HUES6 (cell line): ENCODE data around the gene IL1RAPL2.

ENCODE experiments used
- H3K27ac ChIP-seq: 2 replicates; pipeline ENCODE4 v1.7.0; 2013; ENCODE audit warnings: low read depth, mild to moderate bottlenecking, low read length, inconsistent platforms
- H3K27me3 ChIP-seq: 2 replicates; pipeline ENCODE4 v1.6.1; 2013; ENCODE audit warnings: low read length; ENCODE audit not compliant: control insufficient read depth, insufficient read depth
- H3K36me3 ChIP-seq: 2 replicates; pipeline ENCODE4 v1.6.1; 2013; ENCODE audit warnings: low read length; ENCODE audit not compliant: control insufficient read depth, insufficient read depth
- H3K4me1 ChIP-seq: 2 replicates; pipeline ENCODE4 v1.6.1; 2013; ENCODE audit warnings: low read length; ENCODE audit not compliant: control insufficient read depth, insufficient read depth
- H3K4me3 ChIP-seq: 2 replicates; pipeline ENCODE4 v1.5.1; 2013; ENCODE audit warnings: low read depth, low read length
- H3K9ac ChIP-seq: one replicate; pipeline ENCODE4 v1.6.1; 2013; ENCODE audit warnings: mild to moderate bottlenecking, low read length
- H3K9me3 ChIP-seq: 2 replicates; pipeline ENCODE4 v1.6.1; 2013; ENCODE audit warnings: low read depth, low read length; ENCODE audit not compliant: control insufficient read depth, insufficient read depth

IL1RAPL2 gene

DNA sequence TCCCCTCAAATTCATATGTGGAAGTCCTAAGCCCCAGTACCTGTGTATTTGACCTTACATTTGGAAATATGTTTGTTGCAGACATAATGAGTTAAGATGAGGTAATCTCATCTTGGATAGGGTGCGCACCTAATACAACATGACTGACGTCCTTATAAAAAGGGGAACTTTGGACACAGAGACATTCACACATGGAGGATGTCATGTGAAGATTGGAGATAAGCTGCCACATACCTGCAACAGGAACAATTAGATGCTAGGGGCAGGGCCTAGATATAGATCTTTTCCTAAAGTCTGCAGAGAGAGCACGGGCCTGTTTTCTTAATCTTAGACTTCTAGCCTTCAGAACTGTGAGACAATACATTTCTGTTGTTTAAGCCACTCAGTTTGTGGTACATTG lies 162.5 kb downstream of the IL1RAPL2 start:
- no peaks in the 10 kb centered on the region for H3K9me3 ChIP-seq
- no peak overlapping the region for H3K27ac ChIP-seq
- H3K27me3 ChIP-seq: no peaks in the 10 kb centered on the region; the same call in 1 of the 2 replicates
- H3K4me1 ChIP-seq: no peaks in the 10 kb centered on the region
- no peak overlapping the region for H3K9ac ChIP-seq
- no peak overlapping the region for H3K4me3 ChIP-seq
- no peaks in the 10 kb centered on the region for H3K36me3 ChIP-seq

DNA sequence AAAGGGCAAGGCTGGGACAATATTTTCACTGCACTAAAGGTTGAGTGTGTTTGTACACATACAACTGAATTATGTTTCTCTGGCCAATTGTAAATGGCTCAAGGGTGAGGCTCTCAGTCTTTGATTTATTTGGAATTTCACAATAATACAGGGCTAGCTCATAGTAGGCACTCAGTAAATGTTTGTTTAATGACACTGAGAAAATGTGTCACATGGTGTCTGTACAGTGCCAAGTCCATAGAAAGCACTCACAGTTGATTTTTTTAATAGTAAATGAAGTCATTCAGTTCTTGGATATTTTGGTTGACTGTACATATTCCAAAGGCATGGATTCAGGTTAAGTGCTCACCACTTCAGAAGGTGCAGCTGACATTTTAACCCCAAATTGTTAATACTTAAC lies 176.4 kb downstream of the IL1RAPL2 start:
- no peak overlapping the region for H3K4me3 ChIP-seq
- H3K36me3 ChIP-seq: no peaks in the 10 kb centered on the region
- no peak overlapping the region for H3K9ac ChIP-seq
- H3K27ac ChIP-seq: no peak overlapping the region
- H3K27me3 ChIP-seq: peaks cover 8% of the 10 kb centered on the region; the same call in 1 of the 2 replicates
- H3K9me3 ChIP-seq: no peaks in the 10 kb centered on the region
- peaks cover 11% of the 10 kb centered on the region for H3K4me1 ChIP-seq

DNA sequence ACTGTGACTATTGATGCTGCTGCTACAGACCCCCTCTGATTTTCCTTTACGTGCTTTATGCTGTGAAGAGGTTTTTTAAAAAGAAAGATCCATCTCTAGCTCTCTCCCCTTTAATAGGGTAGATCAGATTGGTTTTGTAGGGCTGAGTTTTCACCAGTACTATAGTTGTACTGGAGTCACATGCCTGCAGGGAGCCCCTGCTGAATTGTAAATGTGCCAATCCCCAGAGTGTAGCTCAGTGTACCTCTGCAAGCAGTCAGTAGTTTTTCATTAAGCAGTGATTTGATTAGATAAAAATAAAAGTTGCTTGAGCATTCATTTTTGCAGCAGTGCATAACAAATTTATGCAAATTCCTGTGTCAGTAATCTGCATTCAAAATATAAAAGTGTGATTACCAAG lies 179.2 kb downstream of the IL1RAPL2 start:
- H3K9ac ChIP-seq: no peak overlapping the region

DNA sequence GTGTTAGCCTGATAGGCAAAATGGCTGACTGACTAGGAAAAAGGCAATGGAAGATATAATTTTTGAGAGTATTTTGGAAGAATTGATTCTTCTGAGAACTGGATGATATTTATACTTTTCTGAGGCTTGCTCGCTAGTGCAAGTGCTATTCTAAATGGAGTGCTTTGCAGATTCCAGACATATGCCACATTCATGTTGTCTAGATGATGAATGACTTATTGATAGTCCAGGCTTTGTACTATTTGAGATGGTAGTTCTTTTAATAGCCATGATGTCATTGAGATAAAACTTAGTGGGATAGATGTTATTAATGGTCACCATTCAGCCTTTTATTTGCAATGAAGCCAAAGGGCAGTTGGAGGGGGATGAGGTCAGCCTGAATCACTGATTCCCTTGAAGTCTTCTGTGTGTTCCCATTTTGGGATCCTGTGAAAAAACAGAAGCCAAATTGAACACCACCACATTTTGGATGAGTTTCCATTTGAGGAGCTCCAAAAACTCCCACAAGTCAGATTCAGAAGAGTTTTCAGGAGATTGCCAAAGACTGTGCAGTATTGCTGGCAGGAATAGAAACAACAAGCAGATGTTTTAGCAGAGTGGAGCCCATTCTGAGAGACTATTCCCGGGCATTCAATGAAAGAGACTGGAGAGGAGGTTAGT lies 184.1 kb downstream of the IL1RAPL2 start:
- Histone ChIP-seq H3K4me3 (no peak overlapping the region), H3K36me3 (no peaks in the 10 kb centered on the region), H3K27me3 (peaks cover 2% of the 10 kb centered on the region; the same call in 1 of the 2 replicates), H3K9ac (no peak overlapping the region), H3K9me3 (no peaks in the 10 kb centered on the region), H3K4me1 (peaks cover under 1% of the 10 kb centered on the region; the same call in 1 of the 2 replicates), H3K27ac (no peak overlapping the region)

More for the DNA sequence above, 179.2 kb downstream of the IL1RAPL2 start:
- Histone ChIP-seq H3K36me3 (no peaks in the 10 kb centered on the region), H3K9me3 (no peaks in the 10 kb centered on the region), H3K27me3 (no peaks in the 10 kb centered on the region; the same call in 1 of the 2 replicates), H3K27ac (no peak overlapping the region), H3K4me1 (peaks cover 11% of the 10 kb centered on the region), H3K4me3 (no peak overlapping the region)

DNA sequence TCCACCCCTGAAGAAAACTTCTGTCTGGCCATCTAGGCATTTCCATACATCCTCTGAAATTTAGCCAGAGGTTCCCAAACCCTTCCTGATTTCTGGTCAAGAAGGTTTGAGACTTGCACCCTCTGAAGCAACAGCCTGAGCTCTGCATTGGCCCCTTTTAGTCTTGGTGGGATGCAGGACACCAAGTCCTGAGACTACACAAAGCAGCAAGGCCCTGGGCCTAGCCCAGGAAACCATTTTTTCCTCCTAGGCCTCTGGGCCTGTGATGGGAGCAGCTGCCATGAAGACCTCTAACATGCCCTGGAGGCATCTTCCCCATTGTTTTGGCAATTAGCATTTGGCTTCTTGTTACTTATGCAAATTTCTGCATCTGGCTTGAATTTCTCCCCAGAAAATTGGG lies 196.6 kb downstream of the IL1RAPL2 start:
- peaks cover 3% of the 10 kb centered on the region; the same call in 1 of the 2 replicates for H3K27me3 ChIP-seq
- H3K27ac ChIP-seq: no peak overlapping the region
- no peaks in the 10 kb centered on the region for H3K36me3 ChIP-seq
- H3K9me3 ChIP-seq: peaks cover 30% of the 10 kb centered on the region
- H3K4me3 ChIP-seq: no peak overlapping the region
- no peaks in the 10 kb centered on the region for H3K4me1 ChIP-seq
- no peak overlapping the region for H3K9ac ChIP-seq

DNA sequence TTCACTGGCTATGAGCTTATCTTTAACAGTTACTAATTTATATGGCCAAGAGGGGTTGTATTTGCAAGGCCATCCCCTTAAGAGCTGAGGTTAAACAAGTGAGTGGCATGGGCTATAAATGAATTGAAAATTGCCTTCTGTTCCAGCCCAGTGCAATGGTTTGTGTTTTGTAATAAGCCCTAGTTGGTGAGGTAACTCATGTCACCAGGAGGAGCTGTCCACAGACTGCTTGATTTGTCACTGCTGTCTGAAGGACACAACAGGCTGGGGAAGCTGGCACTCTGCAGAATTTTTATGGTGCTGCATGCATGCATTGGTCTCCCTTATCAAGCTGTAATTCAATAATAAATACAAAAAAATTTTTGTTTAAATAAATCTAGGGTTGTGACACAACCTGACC lies 223.8 kb downstream of the IL1RAPL2 start:
- no peaks in the 10 kb centered on the region for H3K9me3 ChIP-seq

DNA sequence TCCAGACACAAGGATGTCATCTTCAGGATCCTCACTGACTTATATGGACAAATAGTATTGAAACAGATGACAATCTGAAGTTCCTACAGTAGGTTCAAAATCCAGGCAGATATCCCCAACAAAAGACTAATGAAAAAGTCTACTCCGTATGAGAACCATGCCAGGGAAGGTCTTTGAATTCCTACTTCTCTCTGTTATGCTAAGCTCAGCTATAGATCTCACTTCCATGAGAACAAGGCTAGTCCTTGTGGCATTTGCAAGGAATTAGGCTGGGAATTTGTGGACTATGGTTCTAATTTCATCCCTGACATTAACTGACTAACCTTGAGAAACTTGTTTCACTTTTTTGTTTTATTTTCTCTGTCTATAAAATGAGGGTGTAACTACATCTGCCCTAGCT lies 229.8 kb downstream of the IL1RAPL2 start:
- H3K9ac ChIP-seq: no peak overlapping the region
- no peaks in the 10 kb centered on the region for H3K36me3 ChIP-seq
- no peaks in the 10 kb centered on the region; the same call in 1 of the 2 replicates for H3K27me3 ChIP-seq
- H3K27ac ChIP-seq: peak overlapping the region; percentile 32; the same call in 1 of the 2 replicates
- H3K4me1 ChIP-seq: peaks cover 29% of the 10 kb centered on the region
- H3K9me3 ChIP-seq: no peaks in the 10 kb centered on the region
- peak overlapping the region; percentile 2 for H3K4me3 ChIP-seq

More for the DNA sequence above, 223.8 kb downstream of the IL1RAPL2 start:
- H3K36me3 ChIP-seq: no peaks in the 10 kb centered on the region
- H3K27me3 ChIP-seq: peaks cover 6% of the 10 kb centered on the region; the same call in 1 of the 2 replicates
- H3K4me3 ChIP-seq: no peak overlapping the region
- H3K9ac ChIP-seq: no peak overlapping the region
- H3K4me1 ChIP-seq: peaks cover 8% of the 10 kb centered on the region
- no peak overlapping the region for H3K27ac ChIP-seq

DNA sequence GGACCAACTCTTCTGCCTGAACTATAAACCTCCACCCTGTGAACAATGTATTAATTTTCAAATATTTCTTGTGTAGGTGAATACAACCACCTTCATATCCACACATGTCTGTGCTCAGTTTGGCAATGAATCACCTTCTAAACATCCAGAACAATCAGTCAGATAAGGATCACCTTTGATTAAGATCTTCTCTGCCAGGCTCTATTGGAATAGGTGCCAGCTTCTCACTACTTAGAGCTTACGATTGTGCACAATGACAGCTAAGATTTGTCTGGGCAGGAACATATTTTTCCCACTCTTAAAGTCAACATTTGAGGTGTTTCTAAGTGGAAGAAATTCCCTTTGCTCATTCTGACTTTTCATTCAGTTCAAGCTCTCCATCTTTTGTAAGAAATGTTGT lies 237.2 kb downstream of the IL1RAPL2 start:
- Histone ChIP-seq H3K4me3 (no peak overlapping the region), H3K9ac (no peak overlapping the region), H3K9me3 (no peaks in the 10 kb centered on the region), H3K27ac (no peak overlapping the region), H3K27me3 (no peaks in the 10 kb centered on the region), H3K4me1 (no peaks in the 10 kb centered on the region), H3K36me3 (no peaks in the 10 kb centered on the region)

DNA sequence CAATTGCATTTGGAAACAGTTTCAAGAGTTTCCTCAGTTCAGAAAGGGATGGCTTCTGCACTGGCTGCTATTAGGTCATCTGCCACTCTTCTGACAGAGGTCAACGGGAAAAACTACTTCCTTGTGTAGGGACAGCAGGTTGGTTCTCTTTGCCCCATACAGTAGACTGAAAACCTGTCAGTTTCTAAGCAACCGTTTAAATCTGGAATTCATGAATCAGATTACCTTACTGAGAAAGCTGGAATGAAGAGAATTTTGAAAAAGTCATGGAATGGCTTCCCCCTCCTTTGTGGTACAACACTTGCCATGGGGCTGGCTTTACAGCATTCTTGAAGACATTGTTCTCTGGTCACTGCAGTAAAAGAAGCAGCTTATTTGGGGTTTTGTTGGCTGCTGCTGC lies 240.3 kb downstream of the IL1RAPL2 start:
- H3K36me3 ChIP-seq: no peaks in the 10 kb centered on the region
- H3K27me3 ChIP-seq: no peaks in the 10 kb centered on the region; the same call in 1 of the 2 replicates
- H3K9me3 ChIP-seq: no peaks in the 10 kb centered on the region
- H3K4me1 ChIP-seq: peaks cover 8% of the 10 kb centered on the region; the same call in 1 of the 2 replicates
- H3K9ac ChIP-seq: no peak overlapping the region
- no peak overlapping the region for H3K27ac ChIP-seq
- no peak overlapping the region for H3K4me3 ChIP-seq

DNA sequence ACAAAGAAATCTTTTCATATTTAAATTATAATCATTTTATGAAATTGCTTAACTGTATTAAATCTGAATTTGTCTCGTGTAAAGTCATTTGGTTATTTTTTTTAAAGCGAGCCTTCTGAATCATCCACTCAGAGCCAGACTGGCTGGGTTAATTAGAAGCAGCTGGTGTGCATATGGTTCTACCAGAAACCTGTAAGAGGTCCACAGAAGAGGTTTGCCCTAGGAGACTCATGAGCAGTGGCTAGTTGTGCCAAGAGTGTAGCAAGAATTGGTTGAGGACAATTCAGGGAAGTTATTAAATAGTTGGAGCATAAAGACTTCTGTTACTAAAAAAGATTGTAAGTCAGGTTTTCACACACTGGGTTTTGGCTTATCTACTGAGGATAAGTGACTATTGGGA lies 267.4 kb downstream of the IL1RAPL2 start:
- Histone ChIP-seq H3K36me3 (no peaks in the 10 kb centered on the region), H3K27me3 (no peaks in the 10 kb centered on the region; the same call in 1 of the 2 replicates), H3K4me3 (no peak overlapping the region), H3K4me1 (no peaks in the 10 kb centered on the region), H3K9ac (no peak overlapping the region), H3K9me3 (peaks cover 5% of the 10 kb centered on the region; the same call in 1 of the 2 replicates), H3K27ac (no peak overlapping the region)

DNA sequence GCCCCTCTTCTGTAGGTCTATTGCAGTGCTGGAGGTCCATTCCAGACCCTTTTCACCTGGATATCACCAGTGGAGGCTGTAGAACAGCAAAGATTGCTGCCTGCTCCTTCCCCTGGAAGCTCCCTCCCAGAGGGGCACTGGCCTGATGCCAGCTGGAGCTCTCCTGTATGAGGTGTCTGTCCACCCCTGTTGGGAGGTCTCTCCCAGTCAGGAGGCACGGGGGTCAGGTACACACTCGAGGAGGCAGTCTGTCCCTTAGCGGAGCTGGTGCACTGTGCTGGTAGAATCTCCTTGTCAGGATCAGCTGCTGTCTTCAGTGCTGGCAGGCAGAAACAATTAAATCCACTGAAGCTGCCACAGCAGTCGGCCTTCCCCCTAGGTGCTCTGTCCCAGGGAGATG lies 276.6 kb downstream of the IL1RAPL2 start:
- Histone ChIP-seq H3K36me3 (no peaks in the 10 kb centered on the region), H3K9me3 (no peaks in the 10 kb centered on the region), H3K27me3 (no peaks in the 10 kb centered on the region), H3K27ac (no peak overlapping the region), H3K4me1 (no peaks in the 10 kb centered on the region), H3K9ac (no peak overlapping the region), H3K4me3 (no peak overlapping the region)
